DND-41 (cell line): ENCODE data around the gene GPHA2.

Experiments
- ATAC-seq: fragments of 200-7000 bp; cut with Tn5 transposase; 3 replicates; pipeline ENCODE4 v1.9.1; 2021; ENCODE audit warnings: low read depth; ENCODE audit not compliant: insufficient read depth
- DNase-seq: peaks from one replicate; pipeline ENCODE4 v3.0.0-alpha.2; 2020
- H2AFZ ChIP-seq: 2 replicates; pipeline ENCODE4 v1.6.0; 2012; ENCODE audit warnings: low read depth, low read length
- H3K27ac ChIP-seq: 2 replicates; pipeline ENCODE4 v1.5.1; 2012; ENCODE audit warnings: low read length, inconsistent platforms
- H3K27me3 ChIP-seq: fragments of 200-600 bp; sonication (generic); 2 replicates; pipeline ENCODE4 v1.6.0; 2012; ENCODE audit warnings: low read length, mild to moderate bottlenecking, inconsistent platforms; ENCODE audit not compliant: insufficient read depth, poor library complexity
- H3K36me3 ChIP-seq: 2 replicates; pipeline ENCODE4 v1.5.1; 2012; ENCODE audit warnings: low read length, inconsistent platforms; ENCODE audit not compliant: insufficient read depth
- H3K4me1 ChIP-seq: 2 replicates; pipeline ENCODE4 v1.5.1; 2012; ENCODE audit warnings: mild to moderate bottlenecking, low read length; ENCODE audit not compliant: insufficient read depth
- H3K4me2 ChIP-seq: 2 replicates; pipeline ENCODE4 v1.6.0; 2012; ENCODE audit warnings: mild to moderate bottlenecking, moderate library complexity, low read length, inconsistent platforms; ENCODE audit not compliant: insufficient read depth
- H3K4me3 ChIP-seq, 2 experiments: fragments of 200-600 bp in 1 of 2; shearing (Covaris generic) in 1 of 2; 2 replicates each; pipeline ENCODE4 v1.5.1; 2012 to 2016; ENCODE audit warnings: inconsistent platforms in 2 of 2, low read length in 2 of 2, mild to moderate bottlenecking in 2 of 2, low read depth in 1 of 2, moderate library complexity in 1 of 2
- H3K79me2 ChIP-seq: 2 replicates; pipeline ENCODE4 v1.6.0; 2012; ENCODE audit warnings: low read length, inconsistent platforms; ENCODE audit not compliant: insufficient read depth
- H3K9ac ChIP-seq: 2 replicates; pipeline ENCODE4 v1.6.0; 2012; ENCODE audit warnings: low read depth, mild to moderate bottlenecking, inconsistent platforms, low read length, moderate library complexity
- H3K9me3 ChIP-seq: 2 replicates; pipeline ENCODE4 v1.5.1; 2012; ENCODE audit warnings: low read length, moderate library complexity, mild to moderate bottlenecking, inconsistent platforms; ENCODE audit not compliant: insufficient read depth, severe bottlenecking
- H4K20me1 ChIP-seq: 2 replicates; pipeline ENCODE4 v1.6.0; 2012; ENCODE audit warnings: low read length; ENCODE audit not compliant: insufficient read depth
- CTCF ChIP-seq: IDR thresholded peaks from 2 replicates; pipeline ENCODE4 v1.5.1; 2012; ENCODE audit warnings: borderline replicate concordance, low read length, moderate library complexity, mild to moderate bottlenecking; ENCODE audit not compliant: poor library complexity, severe bottlenecking; ENCODE audit errors: extremely low read depth
- EZH2 ChIP-seq: IDR thresholded peaks from 3 replicates; pipeline ENCODE4 v1.6.1; 2012; ENCODE audit warnings: borderline replicate concordance, low read depth, mild to moderate bottlenecking, moderate library complexity, low read length, inconsistent platforms; ENCODE audit not compliant: severe bottlenecking

GPHA2 gene

GRCh38 chr11:64924910-64925284 is 10.8 kb downstream of the GPHA2 start:
- H3K9ac ChIP-seq: peak overlapping the region; percentile 58
- H3K27me3 ChIP-seq: no peaks in the 10 kb centered on the region
- peak overlapping the region; percentile 85 for H2AFZ ChIP-seq
- DNase-seq (no peak), ATAC-seq (no peak)
- no peaks in the 10 kb centered on the region; the same call in 1 of the 2 replicates for H3K79me2 ChIP-seq
- H3K4me2 ChIP-seq: peak overlapping the region; percentile 93
- no peaks in the 10 kb centered on the region for H3K9me3 ChIP-seq
- peak overlapping the region; percentile 48 to 59 for H3K4me3 ChIP-seq
- no peaks in the 10 kb centered on the region for H4K20me1 ChIP-seq
- peaks cover 26% of the 10 kb centered on the region for H3K4me1 ChIP-seq
- H3K27ac ChIP-seq: no peak overlapping the region; the same call in 1 of the 2 replicates
- TF ChIP-seq EZH2 (no peak), CTCF (no peak)
- peaks cover 2% of the 10 kb centered on the region for H3K36me3 ChIP-seq

GRCh38 chr11:64923944-64924909 is 11.5 kb downstream of the GPHA2 start, which contains the start of gene PPP2R5B:
Gene PPP2R5B, plus strand, starts transcription at chr11:64924689. Its CDS starts 1,046 bp downstream, at chr11:64925735.
- Histone ChIP-seq H2AFZ (peak within 1 kb of the TSS; percentile 85), H3K36me3 (peaks cover 2% of the 10 kb centered on the region), H3K79me2 (no peaks in the 10 kb centered on the region; the same call in 1 of the 2 replicates), H3K4me3 (peak within 1 kb of the TSS; percentile 48 to 59), H4K20me1 (no peaks in the 10 kb centered on the region), H3K4me1 (peaks cover 26% of the 10 kb centered on the region), H3K9me3 (no peaks in the 10 kb centered on the region), H3K27me3 (no peaks in the 10 kb centered on the region), H3K27ac (peak within 1 kb of the TSS; percentile 82), H3K4me2 (peak within 1 kb of the TSS; percentile 93), H3K9ac (peak within 1 kb of the TSS; percentile 58)
- ATAC-seq (peak; percentile 91), DNase-seq (peak; percentile 91)
- TF ChIP-seq CTCF (no peak), EZH2 (no peak)

GRCh38 chr11:64923151-64923661 is 12.5 kb downstream of the GPHA2 start:
- Histone ChIP-seq H3K9me3 (no peaks in the 10 kb centered on the region), H3K27me3 (no peaks in the 10 kb centered on the region), H2AFZ (peak overlapping the region; percentile 85), H3K27ac (peak overlapping the region; percentile 82), H3K79me2 (no peaks in the 10 kb centered on the region; the same call in 1 of the 2 replicates), H3K4me3 (no peak overlapping the region), H4K20me1 (no peaks in the 10 kb centered on the region), H3K4me1 (peaks cover 34% of the 10 kb centered on the region), H3K4me2 (peak overlapping the region; percentile 93), H3K9ac (peak overlapping the region; percentile 58; the same call in 1 of the 2 replicates), H3K36me3 (no peaks in the 10 kb centered on the region; the same call in 1 of the 2 replicates)
- DNase-seq: no peak
- TF ChIP-seq CTCF (no peak), EZH2 (no peak)
- ATAC-seq: no peak
